Type B pancreatic cell (in vitro differentiated cells): ENCODE results near the gene RGCC. TPM values are rescaled to one million over a fixed set of nuclear protein-coding genes. Genes with fewer than 3 reads are reported as not detected.

Experiments used
- DNase-seq: peaks from one replicate; pipeline ENCODE4 v3.0.0; 2021; ENCODE audit warnings: mixed read lengths; ENCODE audit not compliant: unreplicated experiment; ENCODE audit errors: extremely low spot score
- H3K27ac Mint-ChIP-seq: 2 replicates; pipeline ENCODE4 v1.8.0; 2021; ENCODE audit warnings: mild to moderate bottlenecking, mixed read lengths
- H3K27me3 Mint-ChIP-seq: 2 replicates; pipeline ENCODE4 v1.8.0; 2021; ENCODE audit warnings: mixed read lengths
- H3K36me3 Mint-ChIP-seq: 2 replicates; pipeline ENCODE4 v1.8.0; 2021; ENCODE audit warnings: mixed read lengths
- H3K4me1 Mint-ChIP-seq: one replicate; pipeline ENCODE4 v1.8.0; 2021; ENCODE audit warnings: mixed read lengths; ENCODE audit not compliant: unreplicated experiment
- H3K4me3 Mint-ChIP-seq: 2 replicates; pipeline ENCODE4 v1.8.0; 2021; ENCODE audit warnings: mild to moderate bottlenecking, mixed read lengths
- H3K9me3 Mint-ChIP-seq: 2 replicates; pipeline ENCODE4 v1.8.0; 2021; ENCODE audit warnings: mixed read lengths
- CTCF ChIP-seq: fragments of 200-600 bp; sonication (generic); conservative IDR thresholded peaks from 2 replicates; pipeline ENCODE4 v1.5.0; 2021; ENCODE audit warnings: antibody characterized with exemption, mild to moderate bottlenecking
- total RNA-seq: library from RNA; stranded (reverse); gene quantifications from 2 replicates; pipeline ENCODE4 v1.2.1, GENCODE V29; 2021; ENCODE audit warnings: low replicate concordance

Gene RGCC
- total RNA-seq, 1 donor from 2014 or later: 2.7 TPM

GRCh38 chr13:41514853-41515395 is 57.6 kb downstream of the RGCC start:
- Mint-ChIP-seq H3K27ac (no peak overlapping the region), H3K4me1 (no peaks in the 10 kb centered on the region), H3K4me3 (no peak overlapping the region), H3K27me3 (no peaks in the 10 kb centered on the region), H3K36me3 (no peaks in the 10 kb centered on the region), H3K9me3 (peaks cover 6% of the 10 kb centered on the region)
- DNase-seq: no peak
- no peak for TF ChIP-seq CTCF

- Mint-ChIP-seq H3K4me3 (no peak overlapping the region), H3K36me3 (no peaks in the 10 kb centered on the region), H3K9me3 (peaks cover 6% of the 10 kb centered on the region), H3K27me3 (no peaks in the 10 kb centered on the region), H3K4me1 (no peaks in the 10 kb centered on the region), H3K27ac (no peak overlapping the region)
- DNase-seq: no peak
- TF ChIP-seq CTCF: no peak
Measured at GRCh38 chr13:41515491-41516139, 58.3 kb downstream of the RGCC start.

GRCh38 chr13:41516166-41516565 is 58.8 kb downstream of the RGCC start:
- H3K4me1 Mint-ChIP-seq: no peaks in the 10 kb centered on the region
- H3K4me3 Mint-ChIP-seq: no peak overlapping the region
- TF ChIP-seq CTCF: no peak
- H3K27me3 Mint-ChIP-seq: no peaks in the 10 kb centered on the region
- H3K36me3 Mint-ChIP-seq: no peaks in the 10 kb centered on the region
- no peak overlapping the region for H3K27ac Mint-ChIP-seq
- H3K9me3 Mint-ChIP-seq: peaks cover 6% of the 10 kb centered on the region
- DNase-seq: no peak

GRCh38 chr13:41516760-41517159 is 59.4 kb downstream of the RGCC start:
- H3K36me3 Mint-ChIP-seq: no peaks in the 10 kb centered on the region
- H3K27me3 Mint-ChIP-seq: no peaks in the 10 kb centered on the region
- TF ChIP-seq CTCF: no peak

GRCh38 chr13:41520016-41520659 is 62.8 kb downstream of the RGCC start:
- no peak overlapping the region for H3K27ac Mint-ChIP-seq
- H3K27me3 Mint-ChIP-seq: no peaks in the 10 kb centered on the region
- H3K4me1 Mint-ChIP-seq: no peaks in the 10 kb centered on the region
- no peak for TF ChIP-seq CTCF
- no peak for DNase-seq
- no peak overlapping the region for H3K4me3 Mint-ChIP-seq
- H3K9me3 Mint-ChIP-seq: peaks cover 6% of the 10 kb centered on the region
- no peaks in the 10 kb centered on the region for H3K36me3 Mint-ChIP-seq

More at GRCh38 chr13:41516760-41517159, 59.4 kb downstream of the RGCC start:
- Mint-ChIP-seq H3K27ac (no peak overlapping the region), H3K9me3 (peaks cover 6% of the 10 kb centered on the region), H3K4me3 (no peak overlapping the region), H3K4me1 (no peaks in the 10 kb centered on the region)
- no peak for DNase-seq

Other genes starting within 250 kb of the RGCC start
- 14.4 and 18.2 TPM in 2 replicates for gene MTRF1, start 194.0 kb upstream of the RGCC start, total RNA-seq
- 19.0 and 44.6 TPM in 2 replicates for gene NAA16, start 146.3 kb upstream of the RGCC start, total RNA-seq